Right kidney (tissue), 9 donors: ENCODE data around the gene PPTC7.
"Not testable (repeated sequence)": the region's sequence is repeated elsewhere in the genome, so short reads cannot be mapped to it uniquely, and the experiment has no call there.

Source experiments
- DNase-seq: peaks from one replicate; pipeline ENCODE4 v3.0.0-alpha.2; 2016
- long read RNA-seq, 8 donors: transcript quantifications; one replicate each; lab custom pipeline, GENCODE V29; 2026

PPTC7 gene
- long read RNA-seq, donor 1: 0 reads
- long read RNA-seq, donor 2, full-length matches to known transcripts: 6 of 6 reads
- long read RNA-seq, donor 2, partial matches to known transcripts: 0 of 6 reads
- long read RNA-seq, donor 2, other reads (novel, unspliced or antisense): 0 of 6 reads
- long read RNA-seq, donor 3, full-length matches to known transcripts: 1 of 1 reads
- long read RNA-seq, donor 3, partial matches to known transcripts: 0 of 1 reads
- long read RNA-seq, donor 3, other reads (novel, unspliced or antisense): 0 of 1 reads
- long read RNA-seq, donor 4, full-length matches to known transcripts: 2 of 2 reads
- long read RNA-seq, donor 4, partial matches to known transcripts: 0 of 2 reads
- long read RNA-seq, donor 4, other reads (novel, unspliced or antisense): 0 of 2 reads
- long read RNA-seq, donor 5, full-length matches to known transcripts: 3 of 96 reads
- long read RNA-seq, donor 5, partial matches to known transcripts: 86 of 96 reads
- long read RNA-seq, donor 5, other reads (novel, unspliced or antisense): 7 of 96 reads
- long read RNA-seq, donor 6, full-length matches to known transcripts: 4 of 4 reads
- long read RNA-seq, donor 6, partial matches to known transcripts: 0 of 4 reads
- long read RNA-seq, donor 6, other reads (novel, unspliced or antisense): 0 of 4 reads
- long read RNA-seq, donor 7, full-length matches to known transcripts: 2 of 91 reads
- long read RNA-seq, donor 7, partial matches to known transcripts: 89 of 91 reads
- long read RNA-seq, donor 7, other reads (novel, unspliced or antisense): 0 of 91 reads
- long read RNA-seq, donor 8, full-length matches to known transcripts: 4 of 4 reads
- long read RNA-seq, donor 8, partial matches to known transcripts: 0 of 4 reads
- long read RNA-seq, donor 8, other reads (novel, unspliced or antisense): 0 of 4 reads

- peak; percentile 73 for DNase-seq
Observed at GRCh38 chr12:110583137-110584059, at the start of gene PPTC7. Gene PPTC7, minus strand, starts transcription at chr12:110583318. Its CDS starts 287 bp downstream, at chr12:110583031.

- DNase-seq: no peak
Observed at GRCh38 chr12:110627500-110628195, 44.5 kb upstream of the PPTC7 start.

- no peak for DNase-seq
Observed at GRCh38 chr12:110622582-110622981, 39.5 kb upstream of the PPTC7 start.

- DNase-seq: no peak
Observed at GRCh38 chr12:110619534-110619953, 36.4 kb upstream of the PPTC7 start.

- no peak for DNase-seq
Observed at GRCh38 chr12:110616471-110617115, 33.5 kb upstream of the PPTC7 start.

DNA sequence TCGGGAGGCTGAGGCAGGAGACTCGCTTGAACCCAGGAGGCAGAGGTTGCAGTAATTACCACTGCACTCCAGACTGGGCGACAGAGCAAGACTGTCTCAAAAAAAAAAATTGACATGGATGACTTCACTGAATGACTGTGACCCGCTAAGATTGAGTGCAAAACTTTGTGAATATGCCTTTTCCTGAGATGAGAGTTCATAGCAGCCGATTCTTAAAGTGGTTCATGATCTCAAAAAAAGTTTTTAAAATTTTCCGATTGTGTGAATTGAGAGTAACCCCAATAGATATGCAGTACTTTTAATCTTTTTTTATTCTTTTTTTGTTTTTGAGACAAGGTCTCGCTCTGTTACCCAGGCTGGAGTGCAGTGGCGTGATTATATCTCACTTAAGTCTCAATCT is 32.1 kb upstream of the PPTC7 start:
- DNase-seq: no peak

DNA sequence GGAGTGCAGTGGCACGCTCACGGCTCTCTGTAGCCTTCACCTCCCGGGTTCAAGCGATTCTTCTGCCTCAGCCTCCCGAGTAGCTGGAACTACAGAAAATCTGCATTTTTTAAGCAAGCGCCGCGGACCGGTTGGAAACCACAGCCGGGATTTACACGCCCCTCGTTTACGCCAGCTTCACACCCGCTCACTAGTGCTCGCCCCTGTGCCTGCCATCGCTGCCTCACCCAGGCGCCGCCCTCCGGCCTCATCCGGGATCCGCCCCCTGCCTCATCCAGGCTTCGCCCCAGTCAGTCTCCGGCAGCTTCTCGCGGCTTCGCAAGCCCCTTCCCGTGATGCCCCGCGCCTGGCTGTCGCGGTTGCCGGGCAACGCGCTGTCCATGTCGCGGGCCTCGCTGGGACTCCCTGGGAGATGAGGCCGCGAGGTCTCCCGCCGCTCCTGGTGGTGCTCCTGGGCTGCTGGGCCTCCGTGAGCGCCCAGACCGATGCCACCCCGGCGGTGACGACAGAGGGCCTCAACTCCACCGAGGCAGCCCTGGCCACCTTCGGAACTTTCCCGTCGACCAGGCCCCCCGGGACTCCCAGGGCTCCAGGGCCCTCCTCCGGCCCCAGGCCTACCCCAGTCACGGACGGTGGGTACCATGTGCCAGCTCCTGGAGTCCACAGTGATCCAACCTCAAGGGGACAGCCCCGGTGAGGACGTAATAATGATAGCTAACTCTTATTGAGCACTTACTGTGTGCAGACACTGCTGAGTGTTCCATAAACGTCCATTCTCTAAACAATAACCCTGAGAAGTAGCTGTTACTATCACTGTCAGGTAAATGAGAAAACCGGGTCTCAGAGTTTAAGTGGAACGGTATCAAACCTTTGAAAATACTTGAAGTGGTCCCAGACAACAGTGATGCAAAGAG is 30.9 kb upstream of the PPTC7 start, which contains the start of gene TCTN1:
Gene TCTN1, plus strand, starts transcription at position 359 of the 914 bp plus-strand sequence. Its CDS starts 54 bp downstream, at position 413.
- peak; percentile 88 for DNase-seq

DNA sequence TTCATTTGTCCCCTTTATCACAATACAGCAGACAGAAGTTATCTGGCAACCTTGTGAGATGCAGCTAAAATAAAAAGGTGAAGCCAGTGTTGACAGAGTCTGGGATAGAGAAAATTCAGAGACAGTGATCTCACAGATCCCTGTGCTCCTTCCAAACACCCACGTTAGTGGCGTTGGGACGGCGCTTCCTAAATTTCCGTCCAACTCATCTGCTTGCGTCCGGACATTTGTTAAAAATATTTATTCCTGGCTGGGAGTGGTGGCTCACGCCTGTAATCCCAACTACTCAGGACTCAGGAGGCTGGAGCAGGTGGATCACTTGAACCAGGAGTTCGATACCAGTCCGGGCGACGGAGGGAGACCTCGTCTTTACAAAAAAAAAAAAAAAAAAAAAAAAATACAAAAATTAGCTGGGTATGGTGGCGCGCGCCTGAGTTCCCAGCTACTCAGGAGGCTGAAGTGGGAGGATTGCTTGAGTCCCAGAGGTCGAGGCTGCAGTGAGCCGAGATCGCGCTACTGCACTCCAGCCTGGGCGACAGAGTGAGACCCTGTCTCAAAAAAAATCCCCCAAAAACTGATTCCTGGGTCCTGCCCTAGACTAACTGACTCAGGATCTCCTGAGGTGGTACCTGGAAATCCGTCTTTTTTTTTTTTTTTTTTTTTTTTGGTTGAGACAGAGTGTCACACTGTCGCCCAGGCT is 30.1 kb upstream of the PPTC7 start:
- no peak for DNase-seq

- no peak for DNase-seq
Observed at GRCh38 chr12:110606253-110606611, 23.1 kb upstream of the PPTC7 start.

DNA sequence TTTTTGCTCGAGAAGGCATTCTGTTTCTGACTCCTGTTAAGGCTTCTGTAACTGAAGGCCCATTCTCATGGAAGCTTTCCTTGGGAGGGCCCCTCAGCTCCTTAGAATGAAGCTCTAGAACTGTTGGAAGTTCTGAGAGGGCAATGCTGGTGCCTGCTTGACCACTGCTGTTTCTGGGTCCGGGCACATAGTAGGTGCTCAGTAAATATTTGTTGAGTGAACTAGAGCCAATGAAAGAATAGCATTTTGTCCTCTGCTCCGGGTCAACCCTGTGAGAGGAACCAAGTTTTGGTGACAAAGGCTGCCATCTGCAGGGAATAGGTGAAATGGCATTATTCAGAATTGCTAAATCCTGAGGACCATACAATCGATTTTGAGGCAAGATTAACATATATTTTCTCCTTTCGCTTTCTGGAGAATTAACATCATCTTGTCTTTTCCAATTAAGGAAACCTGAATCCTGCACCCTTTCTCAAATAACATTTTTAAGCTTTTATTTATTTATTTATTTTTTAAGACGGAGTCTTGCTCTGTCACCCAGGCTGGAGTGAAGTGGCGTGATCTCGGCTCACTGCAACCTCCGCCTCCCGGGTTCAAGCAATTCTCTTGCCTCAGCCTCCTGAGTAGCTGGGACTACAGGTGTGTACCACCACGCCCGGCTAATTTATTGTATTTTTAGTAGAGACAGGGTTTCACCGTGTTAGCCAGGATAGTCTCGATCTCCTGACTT is 19.1 kb upstream of the PPTC7 start:
- DNase-seq: peak; percentile 35

- DNase-seq: no peak
Observed at GRCh38 chr12:110600254-110600653, 17.1 kb upstream of the PPTC7 start.

GRCh38 chr12:110599334-110599733 is 16.2 kb upstream of the PPTC7 start:
- DNase-seq: no peak

DNA sequence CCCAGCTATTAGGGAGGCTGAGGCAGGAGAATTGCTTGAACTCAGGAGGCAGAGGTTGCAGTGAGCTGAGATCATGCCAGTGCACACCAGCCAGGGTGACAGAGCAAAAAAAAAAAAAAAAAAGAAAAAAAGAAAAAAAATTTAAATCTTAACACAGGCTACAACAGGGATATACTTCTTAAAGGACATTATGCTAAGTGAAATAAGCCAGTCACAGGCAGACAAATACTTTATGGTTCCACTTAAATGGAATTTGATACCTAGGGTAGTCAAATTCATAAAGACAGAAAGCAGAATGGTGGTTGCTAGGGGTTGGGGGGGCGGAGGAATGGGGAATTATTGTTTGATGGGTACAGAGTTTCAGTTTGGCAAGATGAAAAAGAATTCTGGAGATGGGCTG is 14.8 kb upstream of the PPTC7 start:
- DNase-seq: no peak

DNA sequence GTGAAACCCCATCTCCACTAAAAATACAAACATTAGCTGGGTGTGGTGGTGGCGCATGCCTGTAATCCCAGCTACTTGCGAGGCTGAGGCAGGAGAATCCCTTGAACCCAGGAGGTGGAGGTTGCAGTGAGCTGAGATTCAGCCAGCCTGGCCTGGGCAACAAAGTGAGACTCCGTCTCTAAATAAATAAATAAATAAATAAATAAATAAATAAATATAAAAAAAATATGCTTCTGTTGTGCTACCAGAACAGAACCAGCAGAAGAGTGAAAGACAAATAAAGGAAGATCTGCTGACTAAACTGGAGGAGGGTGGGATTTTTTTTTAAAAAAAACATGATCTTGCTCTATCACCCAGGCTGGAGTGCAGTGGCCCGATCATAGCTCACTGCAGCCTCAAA is 9.8 kb upstream of the PPTC7 start:
- not testable (repeated sequence) for DNase-seq

- no peak for DNase-seq
Observed at GRCh38 chr12:110592078-110592477, 9.0 kb upstream of the PPTC7 start.

GRCh38 chr12:110591451-110592051 is 8.4 kb upstream of the PPTC7 start:
- DNase-seq: peak; percentile 41

- no peak for DNase-seq
Observed at GRCh38 chr12:110590806-110591326, 7.7 kb upstream of the PPTC7 start.

DNA sequence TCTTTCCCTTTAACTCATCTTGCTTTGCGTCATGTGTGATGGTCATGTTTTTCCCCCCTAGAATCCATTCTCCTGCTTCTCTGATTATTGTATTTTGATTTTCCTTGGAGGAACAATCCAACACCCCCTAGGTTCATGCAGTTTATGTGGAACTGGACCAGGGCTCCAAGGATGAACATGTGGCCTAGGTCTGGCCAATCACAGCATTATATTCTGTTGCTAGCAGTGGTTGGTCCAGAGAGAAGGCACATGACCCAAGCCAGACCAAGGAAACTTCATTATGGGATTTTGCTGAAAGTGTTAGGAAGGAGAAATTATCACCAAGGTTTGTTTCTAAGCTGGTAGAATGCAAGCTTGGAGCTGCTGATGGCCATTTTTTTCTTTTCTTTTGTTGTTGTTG is 6.9 kb upstream of the PPTC7 start:
- DNase-seq: no peak
